SU-DHL-6 (cell line): ENCODE data around the gene HMG20A.

Source experiments
- EZH2phosphoT487 ChIP-seq: fragments of 200-600 bp; sonication (generic), shearing (Covaris generic); conservative IDR thresholded peaks from 2 replicates; pipeline ENCODE4 v1.6.1; 2018; ENCODE audit warnings: mild to moderate bottlenecking, antibody characterized with exemption, low read length, moderate library complexity, mixed read lengths
- TF ChIP-seq, protein P1 (sequence below): fragments of 200-600 bp; sonication (generic); IDR thresholded peaks from one replicate; pipeline ENCODE4 v1.5.1; 2017; ENCODE audit warnings: antibody characterized with exemption, mild to moderate bottlenecking, low read length, moderate library complexity; ENCODE audit not compliant: insufficient read depth, poor library complexity, severe bottlenecking

- TF ChIP-seq, protein P1, sequence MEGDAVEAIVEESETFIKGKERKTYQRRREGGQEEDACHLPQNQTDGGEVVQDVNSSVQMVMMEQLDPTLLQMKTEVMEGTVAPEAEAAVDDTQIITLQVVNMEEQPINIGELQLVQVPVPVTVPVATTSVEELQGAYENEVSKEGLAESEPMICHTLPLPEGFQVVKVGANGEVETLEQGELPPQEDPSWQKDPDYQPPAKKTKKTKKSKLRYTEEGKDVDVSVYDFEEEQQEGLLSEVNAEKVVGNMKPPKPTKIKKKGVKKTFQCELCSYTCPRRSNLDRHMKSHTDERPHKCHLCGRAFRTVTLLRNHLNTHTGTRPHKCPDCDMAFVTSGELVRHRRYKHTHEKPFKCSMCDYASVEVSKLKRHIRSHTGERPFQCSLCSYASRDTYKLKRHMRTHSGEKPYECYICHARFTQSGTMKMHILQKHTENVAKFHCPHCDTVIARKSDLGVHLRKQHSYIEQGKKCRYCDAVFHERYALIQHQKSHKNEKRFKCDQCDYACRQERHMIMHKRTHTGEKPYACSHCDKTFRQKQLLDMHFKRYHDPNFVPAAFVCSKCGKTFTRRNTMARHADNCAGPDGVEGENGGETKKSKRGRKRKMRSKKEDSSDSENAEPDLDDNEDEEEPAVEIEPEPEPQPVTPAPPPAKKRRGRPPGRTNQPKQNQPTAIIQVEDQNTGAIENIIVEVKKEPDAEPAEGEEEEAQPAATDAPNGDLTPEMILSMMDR = no peak
- no peak for TF ChIP-seq EZH2phosphoT487
Measured at GRCh38 chr15:77479015-77479414, 58.3 kb downstream of the HMG20A start.
